ENCODE results near the gene EIF4H. TPM values are rescaled to one million over a fixed set of nuclear protein-coding genes. Genes with fewer than 3 reads are reported as not detected.

Gene EIF4H
- total RNA-seq, 1 experiment from 2014 or later, result 384 TPM

GRCh38 chr7:74221713-74222112, 47.6 kb downstream of the EIF4H start:
- Histone ChIP-seq H2AFZ (ENCODE audit: low read depth, low read length, poor library complexity, severe bottlenecking) (no peak overlapping the region), H3K36me3 (ENCODE audit: control insufficient read depth in 1 of 2, insufficient read depth in 2 of 2, low read length in 2 of 2) (no peaks in the 10 kb centered on the region), H3K4me1 (ENCODE audit: control insufficient read depth in 1 of 2, insufficient read depth in 2 of 2, low read length in 2 of 2) (peaks cover 3 to 18% of the 10 kb centered on the region in 2 experiments; a peak in 3 of 4 replicates), H3K9me3 (ENCODE audit: control insufficient read depth in 1 of 2, insufficient read depth in 1 of 2, low read depth in 1 of 2, low read length in 2 of 2) (no peaks in the 10 kb centered on the region), H4K20me1 (ENCODE audit: insufficient read depth) (no peaks in the 10 kb centered on the region), H3K27me3 (ENCODE audit: insufficient read depth, low read length) (no peaks in the 10 kb centered on the region), H3K79me2 (ENCODE audit: insufficient read depth, low read length) (no peaks in the 10 kb centered on the region), H3K9me2 (ENCODE audit: insufficient read depth) (no peaks in the 10 kb centered on the region), H3K9ac (ENCODE audit: low read length) (no peak overlapping the region), H3K4me3 (replicated peaks in 1 of 2; ENCODE audit: low read depth in 1 of 2, low read length in 2 of 2) (no peak overlapping the region), H3K4me2 (ENCODE audit: low read length) (no peak overlapping the region), H3K27ac (ENCODE audit: low read depth, low read length) (no peak overlapping the region; the same call in 1 of the 2 replicates)
- BruUV-seq (replicated peaks), result no TSS peak
- RAD21 ChIA-PET (ENCODE audit: low non-redundant PET in 1 of 2, low total read pairs in 2 of 2, uncharacterized antibody in 2 of 2, unreplicated experiment in 2 of 2), result interaction anchor here in 1 of 2 experiments (0.7 kb wide), 1 partner anchor 12 kb away, joined by 3 read pairs; no protein-coding TSS in a partner anchor
- CTCF ChIA-PET, result no interaction called here
- TF ChIP-seq CEBPB (IDR thresholded peaks at IDR 0.05; ENCODE audit: low read depth) (no peak), CBX3 (IDR thresholded peaks at IDR 0.05; ENCODE audit: low read depth) (no peak)
- no peak for ATAC-seq
- intact Hi-C loops (cut with micrococcal nuclease), result no loop called here
- POLR2A ChIA-PET, result no interaction called here
- DNase-seq (ENCODE audit: low read depth, low spot score), result no peak

- Histone ChIP-seq H3K4me1 (ENCODE audit: control insufficient read depth in 1 of 2, insufficient read depth in 2 of 2, low read length in 2 of 2) (peaks cover 3 to 18% of the 10 kb centered on the region in 2 experiments; a peak in 3 of 4 replicates), H3K79me2 (ENCODE audit: insufficient read depth, low read length) (no peaks in the 10 kb centered on the region), H4K20me1 (ENCODE audit: insufficient read depth) (no peaks in the 10 kb centered on the region), H2AFZ (ENCODE audit: low read depth, low read length, poor library complexity, severe bottlenecking) (no peak overlapping the region), H3K27me3 (ENCODE audit: insufficient read depth, low read length) (no peaks in the 10 kb centered on the region), H3K4me2 (ENCODE audit: low read length) (no peak overlapping the region), H3K9me3 (ENCODE audit: control insufficient read depth in 1 of 2, insufficient read depth in 1 of 2, low read depth in 1 of 2, low read length in 2 of 2) (no peaks in the 10 kb centered on the region), H3K4me3 (replicated peaks in 1 of 2; ENCODE audit: low read depth in 1 of 2, low read length in 2 of 2) (no peak overlapping the region), H3K9ac (ENCODE audit: low read length) (no peak overlapping the region), H3K9me2 (ENCODE audit: insufficient read depth) (no peaks in the 10 kb centered on the region), H3K36me3 (ENCODE audit: control insufficient read depth in 1 of 2, insufficient read depth in 2 of 2, low read length in 2 of 2) (no peaks in the 10 kb centered on the region; a peak in 1 of 4 replicates), H3K27ac (ENCODE audit: low read depth, low read length) (no peak overlapping the region)
- POLR2A ChIA-PET, result no interaction called here
- TF ChIP-seq TCF7L2 (IDR thresholded peaks at IDR 0.05; ENCODE audit: borderline replicate concordance, extremely low read depth, insufficient read depth, insufficient read length), result no peak
- TF ChIP-seq CTCF (IDR thresholded peaks at IDR 0.05 in 2 of 3, conservative IDR thresholded peaks at IDR 0.05 in 1 of 3; ENCODE audit: borderline replicate concordance in 1 of 3, insufficient read depth in 1 of 3, low read depth in 2 of 3, low read length in 2 of 3), result no peak
- no peak for TF ChIP-seq SP1 (IDR thresholded peaks at IDR 0.05; ENCODE audit: low read depth)
- no peak for TF ChIP-seq ZNF274 (IDR thresholded peaks at IDR 0.05; ENCODE audit: low read depth, low read length)
- no peak for TF ChIP-seq EZH2phosphoT487 (IDR thresholded peaks at IDR 0.05; ENCODE audit: borderline replicate concordance)
- TF ChIP-seq YY1 (IDR thresholded peaks at IDR 0.05; ENCODE audit: extremely low read depth, insufficient replicate concordance, low read depth, low read length), result no peak
- TF ChIP-seq ZFX (IDR thresholded peaks at IDR 0.05), result no peak
- TF ChIP-seq ELF1 (IDR thresholded peaks at IDR 0.05; ENCODE audit: borderline replicate concordance, low read depth), result no peak
- no peak for TF ChIP-seq SRF (IDR thresholded peaks at IDR 0.05; ENCODE audit: low read depth)
- ATAC-seq (no peak), DNase-seq (ENCODE audit: low read depth, low spot score) (no peak)
- no TSS peak for BruUV-seq (replicated peaks)
- intact Hi-C loops (cut with micrococcal nuclease), result no loop called here
- CTCF ChIA-PET, result interaction anchor here (1.4 kb wide), 1 partner anchor 17 kb away, joined by 3 read pairs; no protein-coding TSS in a partner anchor
- RAD21 ChIA-PET (ENCODE audit: low non-redundant PET in 1 of 2, low total read pairs in 2 of 2, uncharacterized antibody in 2 of 2, unreplicated experiment in 2 of 2), result no interaction called here
These were observed 48.9 kb downstream of the EIF4H start for GRCh38 chr7:74222851-74223710.

Measured in HCT116 (cell line).